GM12801 (cell line): ENCODE data around the gene BTG4.

ENCODE experiments used
- CTCF ChIP-seq: IDR thresholded peaks from one replicate; pipeline ENCODE4 v1.5.1; 2011; ENCODE audit warnings: control low read depth; ENCODE audit not compliant: insufficient read length; ENCODE audit errors: extremely low read depth

The BTG4 gene

GRCh38 chr11:111523343-111523742 lies 11.2 kb upstream of the BTG4 start:
- TF ChIP-seq CTCF = no peak

GRCh38 chr11:111522426-111522825 lies 10.2 kb upstream of the BTG4 start:
- TF ChIP-seq CTCF = no peak

DNA sequence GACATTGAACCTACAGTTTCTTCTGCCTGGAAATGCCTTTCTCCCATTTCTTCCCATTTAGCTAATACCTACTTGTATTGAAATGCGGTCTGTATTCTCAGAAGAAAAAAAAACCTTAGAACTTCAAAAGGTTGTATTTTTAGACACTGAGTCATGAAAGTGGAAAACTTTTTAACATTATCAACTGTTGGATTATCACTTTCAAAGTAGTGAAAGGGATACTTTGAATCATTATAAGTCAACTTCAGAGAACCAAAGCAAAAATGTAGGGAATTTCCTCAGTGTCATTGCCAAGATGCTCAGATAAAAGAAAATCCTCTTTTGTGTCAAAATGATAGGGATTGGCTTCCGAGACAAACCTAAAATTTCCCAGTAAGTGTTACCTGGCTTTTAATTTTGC lies 8.9 kb upstream of the BTG4 start:
- TF ChIP-seq CTCF = no peak

DNA sequence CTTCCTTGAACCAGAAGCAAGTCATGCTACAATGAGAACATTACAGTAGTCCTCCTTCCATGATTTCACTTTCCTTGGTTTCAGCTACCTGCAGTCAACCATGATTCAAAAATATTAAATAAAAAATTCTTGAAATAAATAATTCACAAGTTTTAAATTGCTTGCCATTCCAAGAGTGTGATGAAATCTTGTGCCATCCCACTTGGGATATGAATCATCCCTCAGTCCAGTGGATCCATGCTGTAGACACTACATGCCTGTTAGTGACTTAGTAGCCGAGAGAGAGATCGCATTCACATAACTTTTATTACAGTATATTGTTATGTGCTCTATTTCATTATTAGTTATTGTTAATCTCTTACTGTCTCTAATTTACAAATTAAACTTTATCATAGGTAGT lies 8.4 kb upstream of the BTG4 start:
- TF ChIP-seq CTCF = no peak

GRCh38 chr11:111518668-111519067 lies 6.5 kb upstream of the BTG4 start:
- TF ChIP-seq CTCF = no peak

GRCh38 chr11:111515591-111515990 lies 3.4 kb upstream of the BTG4 start:
- TF ChIP-seq CTCF = no peak

- no peak for TF ChIP-seq CTCF
Measured at GRCh38 chr11:111514216-111515031, 2.2 kb upstream of the BTG4 start, which contains the start of gene HOATZ. Gene HOATZ, plus strand, starts transcription at chr11:111514778. Its CDS starts 7 bp downstream, at chr11:111514785.

- TF ChIP-seq CTCF = no peak
Measured at GRCh38 chr11:111513240-111513605, 1.0 kb upstream of the BTG4 start.
